HuH-7.5 (cell line): ENCODE measurements around the gene PWWP2B.

ENCODE experiments used
- DNase-seq: peaks from one replicate; pipeline ENCODE4 v3.0.0; 2011; ENCODE audit warnings: low spot score

Gene PWWP2B

GRCh38 chr10:132407846-132408278, 10.9 kb downstream of the PWWP2B start:
- no peak for DNase-seq

- no peak for DNase-seq
Measured at GRCh38 chr10:132408367-132408781, 11.4 kb downstream of the PWWP2B start.

DNA sequence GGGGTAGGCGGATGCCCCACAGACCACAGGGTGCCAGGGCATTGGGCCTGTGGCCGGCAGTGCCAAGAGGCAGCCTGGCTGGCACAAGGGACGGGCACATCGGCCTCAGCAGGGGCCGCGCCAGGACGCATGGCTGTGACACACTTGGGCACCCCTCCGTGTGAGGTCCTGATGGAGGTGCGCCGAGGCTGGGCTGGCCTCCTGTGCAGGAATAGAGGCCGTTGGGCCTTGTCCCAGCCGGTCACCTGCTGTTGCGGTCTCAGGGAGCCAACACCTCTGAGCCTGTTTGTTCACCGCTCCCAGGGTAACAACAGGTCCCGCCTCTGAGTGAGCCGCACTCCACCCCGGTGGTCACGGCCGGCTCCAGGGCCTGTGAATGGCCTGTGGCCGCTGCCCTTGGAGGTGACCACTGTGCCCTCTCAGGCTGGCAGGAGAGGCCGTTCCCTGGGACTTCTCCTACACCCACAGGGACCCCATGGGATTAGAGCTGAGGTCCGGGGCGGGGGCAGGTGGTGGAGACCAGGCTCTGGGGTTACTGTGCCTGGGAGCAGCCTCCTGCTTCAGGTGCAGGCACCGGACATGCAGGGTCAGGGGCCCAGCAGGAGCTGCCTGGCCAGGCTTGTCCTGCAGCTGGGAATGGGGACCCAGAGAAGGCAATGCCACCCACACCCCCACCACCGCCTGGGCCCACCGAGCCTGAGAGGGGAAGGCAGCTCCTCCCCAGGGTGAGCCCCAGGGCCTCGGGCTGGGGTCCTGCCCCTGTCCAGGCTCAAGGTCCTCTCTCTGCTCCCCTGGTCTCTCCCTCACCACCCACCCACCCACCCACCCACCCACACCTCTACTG, 12.0 kb downstream of the PWWP2B start:
- DNase-seq, result no peak

- DNase-seq, result no peak
Measured at GRCh38 chr10:132409667-132410028, 12.6 kb downstream of the PWWP2B start.

DNA sequence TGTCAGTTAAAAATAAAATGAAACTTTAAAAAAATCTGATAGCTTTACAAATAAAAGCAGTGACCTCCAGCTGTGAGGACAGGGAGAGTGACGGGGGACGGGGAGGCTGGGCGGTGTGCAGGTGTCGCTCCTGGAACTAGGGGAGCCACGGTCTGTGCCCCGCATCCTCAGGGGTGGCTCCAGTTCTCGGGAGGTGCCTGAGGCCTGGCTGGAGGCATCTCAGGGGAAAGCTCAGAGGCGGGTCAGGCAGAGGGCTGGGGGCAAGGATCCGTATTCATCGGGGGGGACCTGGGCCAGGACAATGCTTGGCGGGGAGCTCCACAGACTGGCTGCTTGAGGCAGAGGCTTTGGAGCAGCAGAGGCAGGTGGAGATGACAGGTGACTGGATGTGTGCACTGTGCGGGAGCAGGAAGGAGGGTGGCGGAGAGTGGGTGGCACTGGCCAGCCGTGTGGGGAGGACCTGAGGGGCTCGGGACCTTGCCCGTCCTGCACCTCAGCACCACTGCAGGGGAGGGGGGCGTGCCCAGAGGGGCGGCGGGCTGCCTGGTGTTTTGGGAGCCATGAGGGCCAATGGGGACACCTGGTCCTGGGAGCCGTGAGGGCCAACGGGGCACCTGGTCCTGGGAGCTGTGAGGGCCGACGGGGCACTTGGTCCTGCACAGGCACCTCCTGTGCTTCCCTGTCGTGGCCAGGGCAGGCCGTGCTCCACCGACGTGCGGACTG, 13.2 kb downstream of the PWWP2B start:
- DNase-seq, result no peak

DNA sequence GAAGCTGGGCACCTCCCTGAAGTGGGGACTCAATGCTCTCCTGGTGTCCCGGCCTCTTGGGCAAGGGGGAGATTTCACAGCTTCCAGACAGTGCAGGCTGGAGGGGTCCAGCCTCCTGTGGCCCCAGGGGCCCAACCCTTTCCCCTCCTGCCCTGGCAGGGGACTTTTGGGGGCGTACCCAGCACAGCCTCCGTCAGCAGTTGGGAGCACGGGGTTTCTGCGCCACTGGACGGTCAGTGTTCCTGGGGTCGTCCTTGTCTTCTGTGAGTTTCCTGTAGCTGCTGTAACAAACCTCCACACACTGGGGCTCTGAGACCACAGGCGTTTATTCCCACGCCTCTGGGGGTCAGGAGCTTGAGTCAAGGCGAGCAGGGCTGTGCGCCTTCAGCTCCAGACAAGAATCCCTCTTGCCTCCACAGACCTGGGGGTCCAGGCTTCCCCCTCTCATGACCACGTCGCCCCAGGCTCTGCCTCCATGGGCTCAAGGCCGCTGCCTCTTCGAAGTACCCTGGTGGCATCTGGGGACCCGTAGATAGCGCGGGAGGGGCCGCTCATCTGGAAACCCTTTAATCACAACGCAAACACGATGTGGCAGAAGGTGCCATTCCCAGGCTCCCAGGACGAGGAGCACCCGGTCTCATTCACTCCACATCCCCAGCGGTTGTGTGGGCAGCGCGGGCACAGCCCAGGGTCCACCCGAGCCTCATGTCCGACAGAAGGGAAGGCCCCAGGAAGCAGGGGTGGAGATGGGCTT, 14.0 kb downstream of the PWWP2B start:
- no peak for DNase-seq

DNA sequence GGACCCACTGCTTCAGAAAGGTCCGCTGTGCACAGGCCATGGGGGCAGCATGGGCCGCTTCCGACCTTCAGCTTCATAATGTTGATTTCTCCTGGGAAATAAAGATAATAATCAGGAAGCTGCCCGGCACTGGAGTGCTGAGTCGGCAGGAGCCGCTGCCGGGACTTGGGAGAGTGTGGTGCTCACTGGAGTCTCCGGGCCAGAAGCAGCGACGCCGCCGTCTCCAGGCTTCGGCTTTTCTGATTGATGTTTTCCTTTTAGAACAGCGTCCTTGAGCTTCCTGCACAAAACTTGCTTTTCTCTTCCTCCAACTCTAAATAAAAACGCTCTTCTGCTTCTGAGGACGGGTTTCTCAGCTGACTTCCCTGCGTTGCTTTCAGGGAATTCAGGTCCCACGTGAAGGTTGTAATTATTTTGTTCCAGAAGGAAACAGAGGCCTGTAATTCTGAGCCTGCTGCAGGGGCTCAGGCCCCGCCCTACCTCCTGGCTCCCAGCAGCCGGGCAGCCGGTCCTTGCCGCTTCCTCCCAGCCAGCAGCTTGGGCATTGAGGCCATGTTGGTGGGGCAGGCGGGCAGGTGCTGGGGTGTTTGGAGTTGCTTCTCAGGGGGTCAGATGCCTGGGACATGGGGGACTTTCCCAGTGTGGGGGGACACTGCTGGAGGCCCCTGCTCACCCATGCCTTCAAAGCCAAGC, 14.7 kb downstream of the PWWP2B start:
- no peak for DNase-seq

DNA sequence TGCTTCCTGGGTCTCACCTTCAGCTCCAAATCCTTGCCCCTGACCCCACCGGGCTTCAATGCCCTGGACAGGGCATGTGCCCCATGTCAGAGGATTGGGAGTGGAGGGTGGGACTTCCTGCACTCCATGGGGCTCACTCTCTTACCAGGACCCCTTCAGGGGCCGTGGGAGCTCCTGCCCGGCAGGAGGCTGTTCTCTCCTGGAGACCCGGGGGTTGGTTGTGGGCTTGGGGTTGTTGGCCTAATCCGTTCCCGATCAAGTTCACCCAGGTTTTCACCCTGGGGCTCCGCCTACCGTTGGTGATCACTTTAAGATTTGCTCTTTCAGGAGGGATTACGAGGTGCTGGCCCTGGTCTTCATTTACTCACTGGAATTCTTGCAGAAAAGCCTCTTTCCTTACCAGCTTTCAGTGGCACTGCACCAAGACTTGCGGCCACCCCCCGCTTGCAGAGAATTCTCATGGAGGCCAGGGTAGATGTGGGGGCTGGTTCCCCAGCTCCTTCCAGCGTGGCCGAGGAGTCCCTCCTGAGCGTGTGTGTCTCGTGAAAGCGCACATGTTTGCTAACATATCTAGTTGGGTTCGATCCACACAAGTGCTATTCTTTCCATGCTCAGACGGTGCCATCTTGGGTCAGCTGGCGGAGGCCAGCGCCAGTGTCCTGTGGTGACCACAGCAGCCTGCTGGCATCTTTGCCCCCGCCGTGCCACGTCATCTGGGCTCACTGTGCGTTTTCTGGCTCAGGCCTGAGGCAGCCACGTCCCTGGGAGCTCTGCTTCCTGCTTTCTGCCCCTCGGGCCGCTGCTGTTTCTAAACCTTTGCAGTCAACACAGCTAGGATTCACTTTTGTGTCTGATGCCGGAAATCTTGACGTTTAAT, 15.6 kb downstream of the PWWP2B start:
- DNase-seq, result no peak

GRCh38 chr10:132413226-132414205, 16.5 kb downstream of the PWWP2B start:
- no peak for DNase-seq

DNA sequence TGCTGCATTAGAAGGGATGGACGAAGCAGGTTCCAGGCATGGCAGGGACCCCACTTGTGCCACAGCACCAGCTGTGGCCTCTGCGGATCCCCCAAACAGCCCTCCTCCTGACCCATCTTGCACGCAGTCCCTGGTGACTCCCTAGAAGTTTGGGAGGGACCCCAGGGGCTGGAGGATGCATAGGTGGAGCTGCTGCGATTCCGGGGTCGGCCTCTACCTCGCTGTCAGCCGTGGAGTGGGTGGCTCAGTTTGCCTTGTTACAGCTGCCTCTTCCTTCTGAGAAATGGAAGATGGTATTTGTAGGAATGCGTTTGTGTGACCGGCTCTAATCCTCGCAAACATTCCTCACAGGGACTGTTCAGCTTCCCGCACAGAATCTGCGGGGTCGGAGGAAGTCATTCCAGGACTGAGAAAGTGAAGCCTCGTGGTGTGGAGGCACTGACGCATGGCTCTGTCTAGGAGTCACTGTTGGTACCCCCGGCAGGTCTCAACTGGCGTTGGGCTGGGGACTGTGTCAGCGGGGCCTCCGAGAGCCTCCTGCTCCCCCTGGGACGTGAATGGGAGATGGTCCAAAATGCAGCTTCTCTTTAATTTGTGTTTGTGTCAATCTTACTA, 17.5 kb downstream of the PWWP2B start:
- DNase-seq, result no peak

DNA sequence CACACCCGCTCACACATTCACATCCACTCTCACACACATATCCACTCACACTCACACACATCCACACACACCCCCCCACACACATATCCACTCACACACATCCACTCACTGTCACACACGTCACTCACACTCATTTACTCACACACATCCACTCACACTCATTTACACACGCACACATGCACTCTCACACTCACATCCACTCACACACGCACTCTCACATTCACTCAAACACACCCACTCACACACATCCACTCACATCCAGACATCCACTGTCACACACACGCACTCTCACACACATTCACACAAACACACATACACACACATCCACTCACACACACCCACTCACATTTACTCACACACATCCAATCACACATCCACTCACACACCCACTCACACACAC, 18.3 kb downstream of the PWWP2B start:
- no peak for DNase-seq

- no peak for DNase-seq
Measured at GRCh38 chr10:132415956-132416355, 19.0 kb downstream of the PWWP2B start.

DNA sequence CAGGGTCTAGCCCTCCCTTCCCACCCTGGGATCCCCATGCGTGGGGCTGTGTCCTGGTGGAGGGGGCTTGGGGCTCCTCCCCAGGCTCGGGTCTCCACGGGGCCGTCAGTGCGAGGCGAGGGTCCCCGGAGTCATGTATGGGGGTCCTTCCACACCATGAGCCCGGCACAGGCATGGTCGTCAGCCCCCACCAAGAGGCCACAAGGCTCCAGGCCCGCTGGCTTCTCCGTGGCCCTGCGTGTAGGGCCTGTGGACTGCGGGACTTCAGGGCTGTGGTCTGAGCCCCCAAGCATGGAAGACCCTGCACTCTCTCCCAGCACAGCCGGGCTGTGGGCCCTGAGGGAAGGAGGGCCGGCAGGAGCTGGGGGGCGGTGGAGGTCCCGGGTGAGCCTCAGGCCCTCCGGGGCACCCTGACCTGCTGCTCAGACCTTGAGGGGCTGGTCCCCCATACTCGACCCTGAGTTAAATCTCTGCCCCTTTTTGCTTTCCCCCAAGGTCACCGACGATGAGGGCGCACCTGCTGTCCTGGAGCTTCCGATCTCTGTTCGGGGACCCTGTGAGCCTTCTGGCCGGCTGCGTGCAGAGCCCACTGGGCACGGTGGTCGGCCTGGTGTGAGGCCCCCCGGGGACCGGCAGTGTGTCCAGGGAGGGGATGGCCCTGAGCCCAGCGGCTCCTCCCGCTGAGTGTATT, 19.7 kb downstream of the PWWP2B start:
- no peak for DNase-seq

DNA sequence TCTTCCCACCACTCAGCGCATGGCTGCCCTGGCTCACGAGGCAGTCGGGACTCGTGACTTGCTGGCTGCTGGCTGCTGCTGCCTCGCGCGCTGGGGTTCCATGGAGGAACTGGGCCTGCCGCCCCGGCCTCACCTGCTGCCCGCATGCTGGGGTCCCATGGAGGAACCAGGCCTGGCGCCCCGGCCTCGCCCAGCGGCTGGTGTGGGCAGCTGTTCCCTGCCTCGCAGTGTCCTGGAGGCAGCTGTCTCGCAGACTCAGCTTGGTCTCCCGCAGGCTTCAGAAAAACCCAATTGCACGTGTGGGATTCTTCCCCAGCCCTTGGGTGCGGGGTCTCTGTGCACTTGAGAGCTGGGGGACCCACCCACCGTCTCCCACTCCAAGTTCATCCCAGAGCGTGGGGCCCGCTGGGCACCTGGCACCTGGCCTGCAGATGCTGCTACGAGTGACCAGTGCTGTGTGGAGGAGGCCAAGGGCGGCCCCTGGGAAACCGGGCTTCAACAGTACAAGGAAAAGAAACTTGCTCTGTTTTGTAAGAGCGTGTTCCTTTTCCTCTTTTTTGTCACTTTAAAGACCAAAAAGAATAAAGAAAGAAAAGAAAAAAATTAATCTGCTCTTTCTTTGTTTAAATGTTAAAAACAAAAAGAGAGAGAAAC, 20.4 kb downstream of the PWWP2B start:
- no peak for DNase-seq

GRCh38 chr10:132417957-132418441, 21.0 kb downstream of the PWWP2B start:
- no peak for DNase-seq

DNA sequence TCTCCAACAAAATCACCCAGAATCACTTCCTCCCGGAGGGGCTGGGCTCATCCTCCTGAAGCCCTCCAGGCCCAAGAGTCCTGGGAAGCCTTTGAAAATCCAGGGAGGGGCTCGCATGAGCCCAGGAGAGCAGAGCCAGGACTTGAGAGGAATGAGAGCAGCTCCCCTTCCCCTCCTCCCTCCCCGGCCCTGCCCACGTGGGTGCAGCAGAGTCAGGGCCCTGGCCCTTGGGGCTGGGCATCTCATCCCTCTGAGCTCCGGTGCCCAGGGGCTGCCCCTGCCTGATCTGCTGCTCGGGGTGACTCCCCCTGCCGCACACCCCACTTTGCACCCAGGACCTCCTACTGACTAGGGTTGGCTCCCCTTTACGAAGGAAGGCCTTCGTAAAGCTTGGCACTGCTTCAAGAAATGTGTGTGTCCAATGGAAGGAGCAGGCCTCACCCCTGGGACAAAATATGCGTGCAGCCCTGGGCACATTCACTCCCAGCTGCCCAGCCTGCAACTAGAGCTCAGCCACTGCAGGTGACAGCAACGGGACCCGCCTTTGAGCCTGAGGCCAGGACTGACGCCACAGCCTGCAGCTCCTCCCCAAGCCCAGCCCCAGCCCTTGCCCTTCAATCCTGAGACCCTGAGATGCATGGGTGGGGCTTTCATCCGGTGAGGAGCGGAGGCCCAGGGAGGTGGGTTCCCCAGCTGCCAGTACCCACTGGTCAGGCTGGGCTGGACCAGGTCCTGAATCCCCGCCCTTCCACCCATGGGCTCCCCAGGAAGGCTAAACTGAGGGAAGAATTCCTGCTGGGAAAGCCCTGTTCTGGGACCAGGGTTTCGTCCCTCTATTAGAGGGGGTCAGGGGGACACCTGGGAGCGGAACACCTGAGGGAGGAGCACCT, 21.8 kb downstream of the PWWP2B start:
- peak; percentile 55 for DNase-seq
